Mammary microvascular endothelial cell (primary cell): ENCODE measurements around the gene PLCB2. TPM values are rescaled to one million over a fixed set of nuclear protein-coding genes. Genes with fewer than 3 reads are reported as not detected.

ENCODE experiments used
- total RNA-seq: library from RNA; depleted of rRNA; stranded (reverse); fragments of >200 nt; gene quantifications from 2 replicates; pipeline ENCODE4 v1.2.3, GENCODE V29; 2015

Gene PLCB2
- total RNA-seq = 2.2 and 3.0 TPM in 2 replicates

GRCh38 chr15:40307421-40308211 lies at the start of gene PLCB2:
PLCB2 (minus strand) TSS chr15:40307935; CDS start chr15:40307672, 263 bp downstream.

GRCh38 chr15:40340740-40341400 lies 33.1 kb upstream of the PLCB2 start, which contains the start of gene CCDC9B:
CCDC9B (minus strand) TSS chr15:40340939; CDS start chr15:40340819, 120 bp downstream.

GRCh38 chr15:40323239-40323952 lies 15.7 kb upstream of the PLCB2 start, which contains the start of gene INAFM2:
INAFM2 (plus strand) TSS chr15:40323692; CDS start chr15:40324056, 364 bp downstream.

GRCh38 chr15:40282869-40283614 lies 24.7 kb downstream of the PLCB2 start, which contains the start of gene ANKRD63:
ANKRD63 (minus strand) TSS chr15:40283064; CDS start chr15:40282586, 478 bp downstream.

GRCh38 chr15:40238532-40239403 lies 69.0 kb downstream of the PLCB2 start, which contains the start of gene PAK6:
PAK6 (plus strand) TSS chr15:40239063; CDS start chr15:40264786, 25,723 bp downstream.

Other genes starting within 250 kb of the PLCB2 start
- gene BMF, start 199.1 kb downstream of the PLCB2 start, total RNA-seq = 4.5 and 5.7 TPM in 2 replicates
- 38.7 and 51.1 TPM in 2 replicates for gene BUB1B, start 146.9 kb downstream of the PLCB2 start, total RNA-seq
- gene PAK6, start 68.9 kb downstream of the PLCB2 start, total RNA-seq = 0.20 TPM in 1 of 2 replicates, not detected in the other
- not detected in 2 replicates for gene ANKRD63, start 24.9 kb downstream of the PLCB2 start, total RNA-seq
- gene INAFM2, start 15.8 kb upstream of the PLCB2 start, total RNA-seq = 17.3 and 21.2 TPM in 2 replicates
- gene CCDC9B, start 33.0 kb upstream of the PLCB2 start, total RNA-seq = 6.3 and 7.7 TPM in 2 replicates
- not detected in 2 replicates for gene PHGR1, start 43.1 kb upstream of the PLCB2 start, total RNA-seq
- gene DISP2, start 50.3 kb upstream of the PLCB2 start, total RNA-seq = 0.13 and 0.39 TPM in 2 replicates
- gene KNSTRN, start 74.8 kb upstream of the PLCB2 start, total RNA-seq = 57.8 and 74.7 TPM in 2 replicates
- gene IVD, start 97.9 kb upstream of the PLCB2 start, total RNA-seq = 40.7 and 41.9 TPM in 2 replicates
- gene BAHD1, start 133.0 kb upstream of the PLCB2 start, total RNA-seq = 12.9 and 13.5 TPM in 2 replicates
- gene CHST14, start 163.0 kb upstream of the PLCB2 start, total RNA-seq = 28.9 and 34.7 TPM in 2 replicates